WTC11 (cell line): ENCODE measurements around the gene FAM177A1. TPM values are rescaled to one million over a fixed set of nuclear protein-coding genes. Genes with fewer than 3 reads are reported as not detected.

Experiments used
- CREM ChIP-seq: sonication (generic); formaldehyde crosslinking; IDR thresholded peaks from 2 replicates; pipeline ENCODE4 v1.8.1; 2022; ENCODE audit warnings: mild to moderate bottlenecking, missing genetic modification reagents, moderate library complexity
- E2F5 ChIP-seq: sonication (generic); formaldehyde crosslinking; IDR thresholded peaks from 2 replicates; pipeline ENCODE4 v1.8.1; 2022; ENCODE audit warnings: mild to moderate bottlenecking, moderate library complexity, missing genetic modification reagents
- ETV6 ChIP-seq: sonication (generic); formaldehyde crosslinking; IDR thresholded peaks from 2 replicates; pipeline ENCODE4 v1.8.1; 2022; ENCODE audit warnings: mild to moderate bottlenecking, missing genetic modification reagents
- IRF2 ChIP-seq: sonication (generic); formaldehyde crosslinking; IDR thresholded peaks from 2 replicates; pipeline ENCODE4 v1.8.0; 2022; ENCODE audit warnings: low read depth, missing genetic modification reagents, borderline replicate concordance
- MLX ChIP-seq: sonication (generic); formaldehyde crosslinking; IDR thresholded peaks from 2 replicates; pipeline ENCODE4 v1.8.1; 2023; ENCODE audit warnings: mild to moderate bottlenecking, missing genetic modification reagents, moderate library complexity
- MYBL2 ChIP-seq: sonication (generic); formaldehyde crosslinking; IDR thresholded peaks from 2 replicates; pipeline ENCODE4 v1.8.1; 2023; ENCODE audit warnings: mild to moderate bottlenecking, moderate library complexity, missing genetic modification reagents
- NFE2L1 ChIP-seq: sonication (generic); formaldehyde crosslinking; IDR thresholded peaks from 2 replicates; pipeline ENCODE4 v1.8.1; 2023; ENCODE audit warnings: missing genetic modification reagents
- NR1H2 ChIP-seq: sonication (generic); formaldehyde crosslinking; IDR thresholded peaks from 2 replicates; pipeline ENCODE4 v1.9.0; 2021; ENCODE audit warnings: mild to moderate bottlenecking, moderate library complexity, missing genetic modification reagents
- NR3C1 ChIP-seq: sonication (generic); formaldehyde crosslinking; conservative IDR thresholded peaks from 2 replicates; pipeline ENCODE4 v1.8.1; 2023; ENCODE audit warnings: low read depth, mild to moderate bottlenecking, missing genetic modification reagents
- PRDM15 ChIP-seq: sonication (generic); formaldehyde crosslinking; IDR thresholded peaks from 2 replicates; pipeline ENCODE4 v1.8.0; 2022; ENCODE audit warnings: missing genetic modification reagents
- RELA ChIP-seq: sonication (generic); formaldehyde crosslinking; IDR thresholded peaks from 2 replicates; pipeline ENCODE4 v1.8.1; 2022; ENCODE audit warnings: missing genetic modification reagents, mild to moderate bottlenecking, borderline replicate concordance
- SMAD3 ChIP-seq: sonication (generic); formaldehyde crosslinking; IDR thresholded peaks from 2 replicates; pipeline ENCODE4 v1.8.0; 2022; ENCODE audit warnings: missing genetic modification reagents, mild to moderate bottlenecking, borderline replicate concordance
- SOX15 ChIP-seq: fragments of 250-450 bp; sonication (Bioruptor Pico); IDR thresholded peaks from 2 replicates; pipeline ENCODE4 v1.9.0; 2021; ENCODE audit warnings: mild to moderate bottlenecking
- STAT6 ChIP-seq: sonication (generic); formaldehyde crosslinking; conservative IDR thresholded peaks from 2 replicates; pipeline ENCODE4 v1.8.1; 2023; ENCODE audit warnings: mild to moderate bottlenecking, low read depth, missing genetic modification reagents, moderate library complexity
- TEAD1 ChIP-seq: sonication (generic); formaldehyde crosslinking; IDR thresholded peaks from 2 replicates; pipeline ENCODE4 v1.8.0; 2022; ENCODE audit warnings: mild to moderate bottlenecking, missing genetic modification reagents
- USF2 ChIP-seq: sonication (generic); formaldehyde crosslinking; IDR thresholded peaks from 2 replicates; pipeline ENCODE4 v1.8.1; 2023; ENCODE audit warnings: mild to moderate bottlenecking, missing genetic modification reagents, moderate library complexity
- ZBTB21 ChIP-seq: sonication (generic); formaldehyde crosslinking; IDR thresholded peaks from 2 replicates; pipeline ENCODE4 v1.8.1; 2023; ENCODE audit warnings: mild to moderate bottlenecking, missing genetic modification reagents, borderline replicate concordance
- ZBTB43 ChIP-seq: sonication (generic); formaldehyde crosslinking; IDR thresholded peaks from 2 replicates; pipeline ENCODE4 v1.8.1; 2023; ENCODE audit warnings: mild to moderate bottlenecking, missing genetic modification reagents
- ZNF281 ChIP-seq: sonication (generic); formaldehyde crosslinking; IDR thresholded peaks from 2 replicates; pipeline ENCODE4 v1.8.0; 2023; ENCODE audit warnings: mild to moderate bottlenecking, missing genetic modification reagents
- ZNF416 ChIP-seq: fragments of 250-450 bp; sonication (Bioruptor Pico); IDR thresholded peaks from 2 replicates; pipeline ENCODE4 v1.9.0; 2021; ENCODE audit warnings: mild to moderate bottlenecking, inconsistent platforms
- total RNA-seq: library from RNA; stranded (reverse); gene quantifications from 3 replicates; pipeline ENCODE4 v1.2.3, GENCODE V29; 2021

Gene FAM177A1
- total RNA-seq, 1 experiment from 2014 or later: 44.7 TPM

- TF ChIP-seq USF2 (0 out of 2 replicates have a peak, but pooled peaks have one; percentile 16), NR3C1 (CRISPR knock-in tag) (0 out of 2 replicates have a peak, but pooled peaks have one; percentile 73), TEAD1 (CRISPR knock-in tag) (no peak), ETV6 (CRISPR knock-in tag) (peak; percentile 34; the same call in 1 of the 2 replicates), STAT6 (0 out of 2 replicates have a peak, but pooled peaks have one; percentile 78), E2F5 (CRISPR knock-in tag) (peak; percentile 80), RELA (0 out of 2 replicates have a peak, but pooled peaks have one; percentile 30), NR1H2 (CRISPR knock-in tag) (no peak), ZNF281 (CRISPR knock-in tag) (peak; percentile 75; the same call in 1 of the 2 replicates), SOX15 (no peak), IRF2 (CRISPR knock-in tag) (no peak), ZBTB43 (CRISPR knock-in tag) (0 out of 2 replicates have a peak, but pooled peaks have one; percentile 57), ZBTB21 (peak; percentile 94), PRDM15 (CRISPR knock-in tag) (no peak), MLX (CRISPR knock-in tag) (peak; percentile 70; the same call in 1 of the 2 replicates), SMAD3 (CRISPR knock-in tag) (peak; percentile 75; the same call in 1 of the 2 replicates), NFE2L1 (CRISPR knock-in tag) (peak; percentile 69), MYBL2 (CRISPR knock-in tag) (peak; percentile 83), CREM (CRISPR knock-in tag) (peak; percentile 93), ZNF416 (CRISPR knock-in tag) (no peak)
Observed at GRCh38 chr14:35046048-35046750, at the start of gene FAM177A1 (continued).
